Body of pancreas (tissue), 4 donors: Measurements from ENCODE around the gene CCDC3. TPM values are rescaled to one million over a fixed set of nuclear protein-coding genes. Genes with fewer than 3 reads are reported as not detected.

Experiments
- ATAC-seq: fragments of 150-250 bp; one replicate; pipeline ENCODE4 v1.9.1; 2016
- DNase-seq, 4 donors: peaks; one replicate each; pipeline ENCODE4 v3.0.0-alpha.2; 2019
- H3K27ac ChIP-seq, 4 donors: fragments of 200-600 bp; sonication (generic); 1 replicate in 3 of 4; 2 replicates in 1 of 4; pipeline versions ENCODE4 v1.5.1 to v1.6.1; 2016 to 2019; ENCODE audit warnings: mild to moderate bottlenecking in 1 of 4, mixed read lengths in 1 of 4, moderate library complexity in 1 of 4
- H3K27me3 ChIP-seq, 2 donors: fragments of 200-600 bp; sonication (generic); one replicate each; pipeline ENCODE4 v1.6.0; 2016; ENCODE audit warnings: mild to moderate bottlenecking in 1 of 2
- H3K36me3 ChIP-seq, 2 donors: fragments of 200-600 bp; sonication (generic); replicated peaks in 1 of 2; 2 replicates each; pipeline ENCODE4 v1.5.1; 2016; ENCODE audit warnings: low read depth in 2 of 2; ENCODE audit not compliant: insufficient read depth in 1 of 2
- H3K4me1 ChIP-seq: fragments of 200-600 bp; sonication (generic); one replicate; pipeline ENCODE4 v1.6.0; 2016
- H3K4me3 ChIP-seq, 2 donors: fragments of 200-600 bp; sonication (generic); 1 replicate in 1 of 2; 2 replicates in 1 of 2; pipeline ENCODE4 v1.5.1; 2016 to 2019
- H3K9me3 ChIP-seq, 3 donors: fragments of 200-600 bp; sonication (generic); 1 replicate in 2 of 3; 2 replicates in 1 of 3; pipeline ENCODE4 v1.5.1; 2016
- CTCF ChIP-seq, 7 experiments: fragments of 450-650 bp in 4 of 7; fragments of 200-600 bp in 3 of 7; sonication (generic) in 3 of 7; IDR thresholded peaks; one replicate each; pipeline ENCODE4 v1.5.1; 2016 to 2019; ENCODE audit warnings: antibody characterized with exemption in 7 of 7
- POLR2A ChIP-seq, 3 donors: fragments of 450-650 bp; IDR thresholded peaks; one replicate each; pipeline ENCODE4 v1.6.1; 2016; ENCODE audit warnings: antibody characterized with exemption in 3 of 3, mild to moderate bottlenecking in 2 of 3
- WGBS, 2 donors: methylation state at CpG; one replicate each; pipeline ENCODE4 v1.1.5; 2017; 5-methylcytosine and 5-hydroxymethylcytosine counted together
- intact Hi-C: fragments of 100-400 bp; cut with DNase I; formaldehyde crosslinking; loops from one replicate; pipeline ENCODE4 v1.15.1; 2023
- total RNA-seq, 2 donors: library from RNA; depleted of rRNA; stranded (reverse); fragments of >200 nt; gene quantifications; one replicate each; pipeline ENCODE4 v1.1.0, GENCODE V29; 2016

Gene CCDC3
- total RNA-seq, 2 donors from 2014 or later: 2.1 to 17.1 TPM

GRCh38 chr10:12906051-12906541 lies 95.4 kb downstream of the CCDC3 start:
- no peaks in the 10 kb centered on the region for H3K27me3 ChIP-seq
- no peak overlapping the region for H3K4me3 ChIP-seq
- no peaks in the 10 kb centered on the region for H3K9me3 ChIP-seq
- H3K27ac ChIP-seq: no peak overlapping the region
- TF ChIP-seq POLR2A (IDR thresholded peaks at IDR 0.05) (no peak), CTCF (IDR thresholded peaks at IDR 0.05) (no peak)
- ATAC-seq (peak; percentile 52), DNase-seq (peak in 1 of 4 donors; percentile 7)
- H3K36me3 ChIP-seq: no peaks in the 10 kb centered on the region
- whole genome bisulfite sequencing, 2 donors: 83 to 84% methylated on average over 13 of the region's 13 CpGs
- intact Hi-C loops: loop anchor here (10.0 kb wide), 1 partner anchor 181 kb away; no protein-coding TSS in a partner anchor
- no peaks in the 10 kb centered on the region for H3K4me1 ChIP-seq

DNA sequence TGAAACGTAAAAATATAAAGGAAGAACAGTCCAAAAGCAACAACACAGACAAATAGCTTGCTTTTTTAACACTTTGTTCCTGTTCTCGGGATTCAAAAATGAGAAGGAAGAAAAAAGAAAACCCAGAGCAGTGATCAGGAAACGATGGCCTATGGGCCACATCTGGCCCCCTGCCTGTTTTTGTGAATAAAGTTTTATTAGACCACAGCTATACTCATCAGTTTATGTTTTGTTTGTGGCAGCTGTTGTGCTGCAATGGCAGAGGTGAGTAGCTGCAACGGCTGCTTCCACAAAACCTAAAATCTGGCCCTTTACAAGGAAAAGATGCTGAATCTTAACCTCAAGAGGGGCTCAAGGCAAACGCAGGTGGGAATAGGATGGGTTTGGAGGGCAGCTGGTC lies 96.4 kb downstream of the CCDC3 start:
- ATAC-seq (no peak), DNase-seq (no peak)
- Histone ChIP-seq H3K36me3 (no peaks in the 10 kb centered on the region), H3K9me3 (no peaks in the 10 kb centered on the region), H3K27me3 (no peaks in the 10 kb centered on the region), H3K27ac (no peak overlapping the region), H3K4me3 (no peak overlapping the region), H3K4me1 (no peaks in the 10 kb centered on the region)
- 64 to 69% methylated on average over 5 of the region's 5 CpGs for WGBS, 2 donors
- intact Hi-C loops: loop anchor here (10.0 kb wide), 1 partner anchor 180 kb away; no protein-coding TSS in a partner anchor
- TF ChIP-seq POLR2A (IDR thresholded peaks at IDR 0.05) (no peak), CTCF (IDR thresholded peaks at IDR 0.05) (no peak)

DNA sequence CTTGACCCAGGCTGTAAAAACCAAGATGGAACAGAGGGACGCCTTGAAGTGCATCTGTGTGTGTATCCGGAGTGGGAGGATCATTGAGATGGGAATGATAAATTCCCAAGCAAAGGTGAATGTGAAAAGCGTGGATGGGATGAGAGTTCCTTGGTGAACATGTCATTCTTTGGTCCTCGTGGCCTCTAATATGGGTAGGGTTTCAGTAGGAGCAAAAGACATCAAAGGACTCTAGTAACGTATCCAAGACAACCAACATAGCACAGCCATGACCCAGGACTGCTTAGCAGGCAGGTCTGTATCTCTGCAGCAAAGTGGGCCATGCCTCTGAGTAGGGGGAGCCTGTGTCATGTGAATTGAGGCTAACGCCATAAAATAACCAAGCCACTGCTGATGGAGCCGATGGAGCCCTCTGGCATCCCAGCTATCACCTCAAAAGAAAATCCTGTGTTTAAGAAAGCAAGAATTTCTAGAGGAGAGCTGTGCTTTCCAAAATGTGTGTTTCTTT lies 98.6 kb downstream of the CCDC3 start:
- Histone ChIP-seq H3K9me3 (no peaks in the 10 kb centered on the region), H3K4me3 (no peak overlapping the region), H3K36me3 (no peaks in the 10 kb centered on the region), H3K27ac (no peak overlapping the region), H3K27me3 (no peaks in the 10 kb centered on the region), H3K4me1 (no peaks in the 10 kb centered on the region)
- intact Hi-C loops: loop anchor here (10.0 kb wide), 1 partner anchor 178 kb away; no protein-coding TSS in a partner anchor
- no peak for TF ChIP-seq CTCF (IDR thresholded peaks at IDR 0.05)
- no peak for TF ChIP-seq POLR2A (IDR thresholded peaks at IDR 0.05)
- no peak for ATAC-seq
- DNase-seq: no peak
- 82% methylated on average over 6 of the region's 7 CpGs for WGBS, 2 donors

DNA sequence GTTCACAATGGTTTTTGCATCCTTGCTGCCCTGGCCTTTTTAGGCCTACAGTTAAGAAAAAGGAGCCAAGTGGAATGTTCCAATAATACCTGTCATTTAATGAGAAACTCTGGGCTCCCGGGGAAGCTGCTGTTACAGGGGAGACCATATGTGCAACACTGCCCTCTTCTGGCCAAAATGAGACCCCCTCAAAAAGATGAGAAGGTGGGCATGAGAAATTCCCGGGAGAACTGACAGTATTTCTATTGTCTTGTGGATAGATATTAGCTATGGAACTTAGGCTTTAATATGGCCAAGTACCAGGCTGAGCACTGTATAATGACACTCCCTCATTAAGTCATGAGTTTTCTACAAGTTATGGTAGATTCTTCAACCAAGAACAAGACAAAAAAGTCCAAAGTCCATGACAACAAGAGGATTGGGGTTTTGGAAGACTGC lies 99.4 kb downstream of the CCDC3 start:
- DNase-seq (peak; percentile 54 to 72 (median 59)), ATAC-seq (no peak)
- Histone ChIP-seq H3K36me3 (no peaks in the 10 kb centered on the region), H3K27ac (no peak overlapping the region), H3K27me3 (no peaks in the 10 kb centered on the region), H3K9me3 (no peaks in the 10 kb centered on the region), H3K4me3 (no peak overlapping the region), H3K4me1 (no peaks in the 10 kb centered on the region)
- 0 to 4% methylated on average over 2 of the region's 2 CpGs for WGBS, 2 donors
- intact Hi-C loops: loop anchor here (10.0 kb wide), 1 partner anchor 177 kb away; no protein-coding TSS in a partner anchor
- TF ChIP-seq CTCF (IDR thresholded peaks at IDR 0.05): peak; percentile 59 to 77 (median 68)
- TF ChIP-seq POLR2A (IDR thresholded peaks at IDR 0.05): no peak

- WGBS, 2 donors: 81 to 84% methylated on average over 7 of the region's 7 CpGs
- Histone ChIP-seq H3K27ac (no peak overlapping the region), H3K4me1 (no peaks in the 10 kb centered on the region), H3K36me3 (no peaks in the 10 kb centered on the region), H3K27me3 (no peaks in the 10 kb centered on the region), H3K4me3 (no peak overlapping the region), H3K9me3 (no peaks in the 10 kb centered on the region)
- DNase-seq: no peak
- intact Hi-C loops: no loop called here
- ATAC-seq: no peak
- TF ChIP-seq CTCF (IDR thresholded peaks at IDR 0.05) (no peak), POLR2A (IDR thresholded peaks at IDR 0.05) (no peak)
These were observed 102.0 kb downstream of the CCDC3 start for GRCh38 chr10:12899546-12899945.
